HepG2 (cell line): ENCODE data around the gene ACSS1. TPM values are rescaled to one million over a fixed set of nuclear protein-coding genes. Genes with fewer than 3 reads are reported as not detected.

Experiments used
- ADNP ChIP-seq: sonication (generic); formaldehyde crosslinking; IDR thresholded peaks from 2 replicates; pipeline ENCODE4 v1.4.0; 2020; ENCODE audit warnings: missing genetic modification reagents
- ARID5B ChIP-seq: IDR thresholded peaks from 2 replicates; pipeline ENCODE4 v1.4.0; 2020; ENCODE audit warnings: mild to moderate bottlenecking, missing genetic modification reagents
- CBX1 ChIP-seq: IDR thresholded peaks from one replicate; pipeline ENCODE4 v1.6.1; 2016; ENCODE audit warnings: antibody characterized with exemption, low read depth
- FOXO1 ChIP-seq: sonication (generic); formaldehyde crosslinking; IDR thresholded peaks from 2 replicates; pipeline ENCODE4 v1.4.0; 2020; ENCODE audit warnings: missing genetic modification reagents
- GATAD2A ChIP-seq: IDR thresholded peaks from 2 replicates; pipeline ENCODE4 v1.6.1; 2016
- GMEB2 ChIP-seq: IDR thresholded peaks from 2 replicates; pipeline ENCODE4 v1.6.1; 2016; ENCODE audit warnings: missing biosample characterization, missing genetic modification reagents, low read depth
- HMGXB4 ChIP-seq, 2 experiments: sonication (generic) in 1 of 2; formaldehyde crosslinking in 1 of 2; IDR thresholded peaks; 2 replicates each; pipeline versions ENCODE4 v1.4.0 to v1.6.1; 2018 to 2020; ENCODE audit warnings: missing genetic modification reagents in 2 of 2, borderline replicate concordance in 1 of 2, low read depth in 1 of 2, mild to moderate bottlenecking in 1 of 2, missing biosample characterization in 1 of 2
- NFE2 ChIP-seq: sonication (generic); formaldehyde crosslinking; IDR thresholded peaks from 2 replicates; pipeline ENCODE4 v1.4.0; 2020; ENCODE audit warnings: missing genetic modification reagents
- NR1H2 ChIP-seq: sonication (generic); formaldehyde crosslinking; IDR thresholded peaks from 2 replicates; pipeline ENCODE4 v1.8.1; 2022; ENCODE audit warnings: low read depth, missing genetic modification reagents, borderline replicate concordance
- SRSF1 ChIP-seq: fragments of 200-400 bp; formaldehyde crosslinking; optimal IDR thresholded peaks from 2 replicates; pipeline ENCODE3; 2017; ENCODE audit warnings: mild to moderate bottlenecking, low read depth, low read length, moderate library complexity
- YY1 ChIP-seq: IDR thresholded peaks from 2 replicates; pipeline ENCODE4 v1.6.1; 2011; ENCODE audit warnings: low read length, low read depth, moderate library complexity, mild to moderate bottlenecking; ENCODE audit not compliant: insufficient read depth, insufficient replicate concordance
- ZBTB3 ChIP-seq: sonication (generic); formaldehyde crosslinking; IDR thresholded peaks from 2 replicates; pipeline ENCODE4 v1.4.0; 2020; ENCODE audit warnings: low read depth, mild to moderate bottlenecking, moderate library complexity, missing genetic modification reagents, borderline replicate concordance
- ZBTB7A ChIP-seq: sonication (generic); formaldehyde crosslinking; IDR thresholded peaks from 2 replicates; pipeline ENCODE4 v1.8.0; 2022; ENCODE audit warnings: mild to moderate bottlenecking, missing genetic modification reagents
- ZNF331 ChIP-seq: sonication (generic); formaldehyde crosslinking; IDR thresholded peaks from 2 replicates; pipeline ENCODE4 v1.4.0; 2020; ENCODE audit warnings: missing genetic modification reagents
- ZNF383 ChIP-seq: sonication (generic); formaldehyde crosslinking; IDR thresholded peaks from 2 replicates; pipeline ENCODE4 v1.4.0; 2020; ENCODE audit warnings: missing genetic modification reagents, mild to moderate bottlenecking, borderline replicate concordance
- ZNF570 ChIP-seq: sonication (generic); formaldehyde crosslinking; IDR thresholded peaks from 2 replicates; pipeline ENCODE4 v1.4.0; 2020; ENCODE audit warnings: mild to moderate bottlenecking, missing genetic modification reagents, borderline replicate concordance
- ZNF670 ChIP-seq: sonication (generic); formaldehyde crosslinking; IDR thresholded peaks from 2 replicates; pipeline ENCODE4 v1.8.0; 2022; ENCODE audit warnings: mild to moderate bottlenecking, missing genetic modification reagents, borderline replicate concordance
- ZNF678 ChIP-seq: sonication (generic); formaldehyde crosslinking; IDR thresholded peaks from 2 replicates; pipeline ENCODE4 v1.4.0; 2020; ENCODE audit warnings: mild to moderate bottlenecking, missing genetic modification reagents
- ZNF790 ChIP-seq: sonication (generic); formaldehyde crosslinking; IDR thresholded peaks from 2 replicates; pipeline ENCODE4 v1.8.0; 2022; ENCODE audit warnings: missing genetic modification reagents, mild to moderate bottlenecking, borderline replicate concordance
- polyA plus RNA-seq, 8 experiments: library from polyadenylated mRNA; depleted of rRNA in 3 of 8; stranded (reverse) in 7 of 8; unstranded in 1 of 8; fragments of >200 nt; fragmentation: Illumina TruSeq in 4 of 8; extraction: Trizol in 4 of 8; gene quantifications; 2 replicates each; pipeline versions ENCODE4 v1.2.1 to v1.2.3, GENCODE V29; 2011 to 2016; ENCODE audit warnings: low read depth in 4 of 8, missing spikeins in 1 of 8, mixed read lengths in 1 of 8; ENCODE audit not compliant: insufficient read depth in 1 of 8
- total RNA-seq, 5 experiments: library from RNA; depleted of rRNA; stranded (reverse); fragments of >200 nt; fragmentation: Illumina TruSeq; extraction: Trizol; gene quantifications; 2 replicates each; pipeline ENCODE4 v1.2.3, GENCODE V29; 2016; ENCODE audit warnings: low read depth in 1 of 5

Gene ACSS1
- total and polyA plus RNA-seq, 2 of the 13 experiments (the other 11 are each of a cell fraction or from before 2014, with no cell fraction given), result 15.2 to 41.6 TPM

DNA sequence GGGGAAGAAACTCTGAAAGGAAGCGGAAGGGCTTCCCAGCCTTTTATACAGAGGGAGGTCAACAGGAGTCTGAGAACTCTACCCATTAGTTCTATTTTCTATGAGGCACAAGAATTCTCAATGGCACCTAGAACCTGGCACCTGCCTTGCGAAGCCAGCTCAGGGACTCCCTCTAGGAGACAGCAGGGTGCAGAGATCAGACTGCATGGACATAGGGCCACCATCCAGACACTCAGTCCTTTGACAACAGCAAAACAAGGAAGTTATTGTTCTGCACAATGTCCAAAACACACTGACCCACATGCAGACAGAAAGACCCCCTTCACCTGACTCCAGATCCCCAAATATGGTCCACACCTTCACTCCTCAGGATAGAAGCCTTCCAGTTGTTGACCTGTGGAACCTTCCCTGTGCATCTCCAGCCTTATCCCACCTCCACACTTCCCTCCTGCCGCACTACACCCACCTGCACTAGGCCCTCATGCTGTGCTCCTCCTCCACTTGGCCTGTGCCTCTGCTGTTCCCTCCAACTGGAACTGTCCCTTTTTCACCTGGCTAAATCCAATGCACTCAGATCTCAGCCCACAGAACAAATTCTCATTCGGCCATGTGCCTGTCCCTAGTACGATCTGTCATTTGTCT lies 27.8 kb downstream of the ACSS1 start (continued):
- TF ChIP-seq ZBTB3 (no peak), GMEB2 (no peak), ADNP (no peak), ZNF678 (CRISPR knock-in tag) (no peak), SRSF1 (no peak), ZNF383 (CRISPR knock-in tag) (no peak), ZNF331 (CRISPR knock-in tag) (0 out of 2 replicates have a peak, but pooled peaks have one; percentile 36), HMGXB4 (CRISPR knock-in tag; IDR thresholded peaks at IDR 0.05; ENCODE audit: borderline replicate concordance in 1 of 2, low read depth in 1 of 2) (0 out of 4 replicates have a peak, but pooled peaks of 1 of the 2 experiments have one; percentile 44), FOXO1 (peak; percentile 68; the same call in 1 of the 2 replicates), NR1H2 (CRISPR knock-in tag) (no peak), ZNF670 (CRISPR knock-in tag) (no peak), ZBTB7A (CRISPR knock-in tag) (peak; percentile 42; the same call in 1 of the 2 replicates), ZNF790 (CRISPR knock-in tag) (no peak), ZNF570 (CRISPR knock-in tag) (no peak), NFE2 (CRISPR knock-in tag) (no peak), CBX1 (no peak), GATAD2A (CRISPR knock-in tag) (no peak; the same call in 1 of the 2 replicates), ARID5B (peak; percentile 72), YY1 (no peak)
